HepG2 (cell line): Measurements from ENCODE around the gene OPRL1. TPM values are rescaled to one million over a fixed set of nuclear protein-coding genes. Genes with fewer than 3 reads are reported as not detected.

Source experiments
- AGO1 ChIP-seq: fragments of 200-400 bp; formaldehyde crosslinking; IDR thresholded peaks from 2 replicates; pipeline ENCODE4 v1.6.1; 2017; ENCODE audit warnings: mild to moderate bottlenecking, low read depth, low read length, moderate library complexity; ENCODE audit not compliant: poor library complexity, severe bottlenecking
- FOXC1 ChIP-seq: sonication (generic); formaldehyde crosslinking; IDR thresholded peaks from 2 replicates; pipeline ENCODE4 v1.8.0; 2022; ENCODE audit warnings: mild to moderate bottlenecking, missing genetic modification reagents, borderline replicate concordance
- FOXK1 ChIP-seq: sonication (generic); formaldehyde crosslinking; IDR thresholded peaks from 2 replicates; pipeline ENCODE4 v1.4.0; 2020; ENCODE audit warnings: low read depth, missing genetic modification reagents, borderline replicate concordance
- JUNB ChIP-seq: sonication (generic); formaldehyde crosslinking; IDR thresholded peaks from 2 replicates; pipeline ENCODE4 v1.8.0; 2022; ENCODE audit warnings: missing genetic modification reagents, mild to moderate bottlenecking, borderline replicate concordance
- KDM5B ChIP-seq: sonication (generic); formaldehyde crosslinking; IDR thresholded peaks from 2 replicates; pipeline ENCODE4 v1.4.0; 2020; ENCODE audit warnings: missing genetic modification reagents, mild to moderate bottlenecking, borderline replicate concordance
- NCOA2 ChIP-seq: sonication (generic); formaldehyde crosslinking; IDR thresholded peaks from 2 replicates; pipeline ENCODE4 v1.8.0; 2022; ENCODE audit warnings: inconsistent platforms
- NCOR1 ChIP-seq: fragments of 200-600 bp; sonication (generic); IDR thresholded peaks from 2 replicates; pipeline ENCODE4 v1.7.0; 2017; ENCODE audit warnings: antibody characterized with exemption, low read length, borderline replicate concordance
- NFIC ChIP-seq: IDR thresholded peaks from 2 replicates; pipeline ENCODE4 v1.6.1; 2012; ENCODE audit warnings: mild to moderate bottlenecking, low read length, inconsistent platforms
- SCMH1 ChIP-seq: sonication (generic); formaldehyde crosslinking; IDR thresholded peaks from 2 replicates; pipeline ENCODE4 v1.9.0; 2021; ENCODE audit warnings: missing genetic modification reagents, mild to moderate bottlenecking, borderline replicate concordance
- SIN3B ChIP-seq: fragments of 150-350 bp; IDR thresholded peaks from 2 replicates; pipeline ENCODE4 v1.6.1; 2014; ENCODE audit warnings: low read length
- SMARCC2 ChIP-seq: fragments of 450-650 bp; IDR thresholded peaks from 2 replicates; pipeline ENCODE4 v1.6.1; 2017; ENCODE audit warnings: antibody characterized with exemption, mild to moderate bottlenecking
- ZBTB7A ChIP-seq: sonication (generic); formaldehyde crosslinking; IDR thresholded peaks from 2 replicates; pipeline ENCODE4 v1.8.0; 2022; ENCODE audit warnings: mild to moderate bottlenecking, missing genetic modification reagents
- ZNF124 ChIP-seq: sonication (generic); formaldehyde crosslinking; IDR thresholded peaks from 2 replicates; pipeline ENCODE4 v1.4.0; 2020; ENCODE audit warnings: missing genetic modification reagents
- ZNF224 ChIP-seq: sonication (generic); formaldehyde crosslinking; IDR thresholded peaks from 2 replicates; pipeline ENCODE4 v1.5.0; 2020; ENCODE audit warnings: mild to moderate bottlenecking, missing genetic modification reagents
- ZNF563 ChIP-seq: sonication (generic); formaldehyde crosslinking; IDR thresholded peaks from 2 replicates; pipeline ENCODE4 v1.8.0; 2022; ENCODE audit warnings: mild to moderate bottlenecking, moderate library complexity, missing genetic modification reagents
- ZNF605 ChIP-seq: sonication (generic); formaldehyde crosslinking; IDR thresholded peaks from 2 replicates; pipeline ENCODE4 v1.8.0; 2022; ENCODE audit warnings: mild to moderate bottlenecking, missing genetic modification reagents
- ZNF660 ChIP-seq: sonication (generic); formaldehyde crosslinking; IDR thresholded peaks from 2 replicates; pipeline ENCODE4 v1.5.1; 2020; ENCODE audit warnings: mild to moderate bottlenecking, low read depth, missing genetic modification reagents, borderline replicate concordance
- ZZZ3 ChIP-seq: sonication (generic); formaldehyde crosslinking; IDR thresholded peaks from 2 replicates; pipeline ENCODE4 v1.4.0; 2020; ENCODE audit warnings: missing genetic modification reagents, mild to moderate bottlenecking, borderline replicate concordance
- polyA plus RNA-seq, 8 experiments: library from polyadenylated mRNA; depleted of rRNA in 3 of 8; stranded (reverse) in 7 of 8; unstranded in 1 of 8; fragments of >200 nt; fragmentation: Illumina TruSeq in 4 of 8; extraction: Trizol in 4 of 8; gene quantifications; 2 replicates each; pipeline versions ENCODE4 v1.2.1 to v1.2.3, GENCODE V29; 2011 to 2016; ENCODE audit warnings: low read depth in 4 of 8, missing spikeins in 1 of 8, mixed read lengths in 1 of 8; ENCODE audit not compliant: insufficient read depth in 1 of 8
- total RNA-seq, 5 experiments: library from RNA; depleted of rRNA; stranded (reverse); fragments of >200 nt; fragmentation: Illumina TruSeq; extraction: Trizol; gene quantifications; 2 replicates each; pipeline ENCODE4 v1.2.3, GENCODE V29; 2016; ENCODE audit warnings: low read depth in 1 of 5
- TF ChIP-seq, protein P1 (sequence below): sonication (generic); formaldehyde crosslinking; IDR thresholded peaks from 2 replicates; pipeline ENCODE4 v1.8.0; 2022; ENCODE audit warnings: mild to moderate bottlenecking, missing genetic modification reagents
- TF ChIP-seq, protein P2 (sequence below): sonication (generic); formaldehyde crosslinking; IDR thresholded peaks from one replicate; pipeline ENCODE4 v1.5.1; 2020; ENCODE audit warnings: mild to moderate bottlenecking, missing genetic modification reagents; ENCODE audit errors: not compliant biosample characterization

OPRL1 gene
- total and polyA plus RNA-seq, 2 of the 13 experiments (the other 11 are each of a cell fraction or from before 2014, with no cell fraction given), result 0.35 to 0.71 TPM

DNA sequence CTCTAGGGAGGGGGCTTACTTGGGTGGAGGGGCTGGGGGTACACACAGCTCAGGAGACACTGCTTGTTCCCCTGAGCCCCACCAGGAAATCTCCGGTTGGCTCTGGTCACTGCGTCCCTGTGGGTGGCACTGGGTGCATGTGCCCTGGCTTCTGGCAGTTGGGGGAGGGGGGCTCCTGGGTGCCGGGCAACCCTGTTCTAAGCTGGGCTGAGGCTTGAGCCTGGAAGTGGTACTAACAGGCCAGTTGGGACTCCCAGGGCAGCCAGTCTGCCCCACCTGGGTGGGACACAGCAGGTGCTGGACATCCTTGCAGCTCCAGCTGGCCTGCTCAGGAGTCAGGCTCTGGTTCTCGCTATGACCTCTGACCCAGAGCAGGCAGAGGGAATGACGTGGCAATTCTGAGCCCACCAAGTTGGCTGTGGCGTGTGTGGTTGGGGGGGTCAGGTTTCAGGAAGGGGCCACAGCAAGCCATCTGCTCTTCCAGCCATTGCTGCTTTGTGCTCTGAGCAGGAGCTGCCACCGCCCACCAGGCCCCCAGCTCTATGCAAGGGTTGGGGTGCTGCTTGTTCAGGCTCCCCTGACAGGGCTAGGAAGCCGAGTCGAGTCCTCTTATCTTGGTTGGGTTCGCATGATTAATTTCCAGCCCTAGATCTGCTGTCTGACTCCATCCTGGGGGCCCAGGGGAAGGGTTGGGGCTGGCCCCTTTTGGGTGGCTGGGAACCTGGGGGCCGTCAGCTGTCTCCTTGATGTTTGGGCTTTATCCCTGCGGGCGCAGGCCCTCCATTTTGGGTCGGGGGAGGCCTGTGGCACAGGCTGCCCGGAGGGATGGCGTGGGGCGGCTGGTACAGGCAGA lies 43.3 kb upstream of the OPRL1 start (continued):
- TF ChIP-seq, protein P1, sequence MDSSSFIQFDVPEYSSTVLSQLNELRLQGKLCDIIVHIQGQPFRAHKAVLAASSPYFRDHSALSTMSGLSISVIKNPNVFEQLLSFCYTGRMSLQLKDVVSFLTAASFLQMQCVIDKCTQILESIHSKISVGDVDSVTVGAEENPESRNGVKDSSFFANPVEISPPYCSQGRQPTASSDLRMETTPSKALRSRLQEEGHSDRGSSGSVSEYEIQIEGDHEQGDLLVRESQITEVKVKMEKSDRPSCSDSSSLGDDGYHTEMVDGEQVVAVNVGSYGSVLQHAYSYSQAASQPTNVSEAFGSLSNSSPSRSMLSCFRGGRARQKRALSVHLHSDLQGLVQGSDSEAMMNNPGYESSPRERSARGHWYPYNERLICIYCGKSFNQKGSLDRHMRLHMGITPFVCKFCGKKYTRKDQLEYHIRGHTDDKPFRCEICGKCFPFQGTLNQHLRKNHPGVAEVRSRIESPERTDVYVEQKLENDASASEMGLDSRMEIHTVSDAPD (CRISPR knock-in tag), result peak; percentile 37; the same call in 1 of the 2 replicates
- TF ChIP-seq SIN3B (no peak; the same call in 1 of the 2 replicates), ZNF605 (CRISPR knock-in tag) (peak; percentile 91), ZNF660 (CRISPR knock-in tag) (no peak), NCOA2 (CRISPR knock-in tag) (no peak; the same call in 1 of the 2 replicates), ZNF563 (CRISPR knock-in tag) (peak; percentile 94; the same call in 1 of the 2 replicates), AGO1 (peak; percentile 23), ZNF224 (CRISPR knock-in tag) (0 out of 2 replicates have a peak, but pooled peaks have one; percentile 36), NFIC (no peak; the same call in 1 of the 2 replicates), NCOR1 (no peak), JUNB (CRISPR knock-in tag) (no peak), KDM5B (CRISPR knock-in tag) (peak; percentile 92), SMARCC2 (no peak), SCMH1 (CRISPR knock-in tag) (no peak), ZBTB7A (CRISPR knock-in tag) (peak; percentile 94), ZNF124 (CRISPR knock-in tag) (no peak; the same call in 1 of the 2 replicates), FOXC1 (no peak; the same call in 1 of the 2 replicates), FOXK1 (CRISPR knock-in tag) (no peak), ZZZ3 (CRISPR knock-in tag) (no peak)
- TF ChIP-seq, protein P2, sequence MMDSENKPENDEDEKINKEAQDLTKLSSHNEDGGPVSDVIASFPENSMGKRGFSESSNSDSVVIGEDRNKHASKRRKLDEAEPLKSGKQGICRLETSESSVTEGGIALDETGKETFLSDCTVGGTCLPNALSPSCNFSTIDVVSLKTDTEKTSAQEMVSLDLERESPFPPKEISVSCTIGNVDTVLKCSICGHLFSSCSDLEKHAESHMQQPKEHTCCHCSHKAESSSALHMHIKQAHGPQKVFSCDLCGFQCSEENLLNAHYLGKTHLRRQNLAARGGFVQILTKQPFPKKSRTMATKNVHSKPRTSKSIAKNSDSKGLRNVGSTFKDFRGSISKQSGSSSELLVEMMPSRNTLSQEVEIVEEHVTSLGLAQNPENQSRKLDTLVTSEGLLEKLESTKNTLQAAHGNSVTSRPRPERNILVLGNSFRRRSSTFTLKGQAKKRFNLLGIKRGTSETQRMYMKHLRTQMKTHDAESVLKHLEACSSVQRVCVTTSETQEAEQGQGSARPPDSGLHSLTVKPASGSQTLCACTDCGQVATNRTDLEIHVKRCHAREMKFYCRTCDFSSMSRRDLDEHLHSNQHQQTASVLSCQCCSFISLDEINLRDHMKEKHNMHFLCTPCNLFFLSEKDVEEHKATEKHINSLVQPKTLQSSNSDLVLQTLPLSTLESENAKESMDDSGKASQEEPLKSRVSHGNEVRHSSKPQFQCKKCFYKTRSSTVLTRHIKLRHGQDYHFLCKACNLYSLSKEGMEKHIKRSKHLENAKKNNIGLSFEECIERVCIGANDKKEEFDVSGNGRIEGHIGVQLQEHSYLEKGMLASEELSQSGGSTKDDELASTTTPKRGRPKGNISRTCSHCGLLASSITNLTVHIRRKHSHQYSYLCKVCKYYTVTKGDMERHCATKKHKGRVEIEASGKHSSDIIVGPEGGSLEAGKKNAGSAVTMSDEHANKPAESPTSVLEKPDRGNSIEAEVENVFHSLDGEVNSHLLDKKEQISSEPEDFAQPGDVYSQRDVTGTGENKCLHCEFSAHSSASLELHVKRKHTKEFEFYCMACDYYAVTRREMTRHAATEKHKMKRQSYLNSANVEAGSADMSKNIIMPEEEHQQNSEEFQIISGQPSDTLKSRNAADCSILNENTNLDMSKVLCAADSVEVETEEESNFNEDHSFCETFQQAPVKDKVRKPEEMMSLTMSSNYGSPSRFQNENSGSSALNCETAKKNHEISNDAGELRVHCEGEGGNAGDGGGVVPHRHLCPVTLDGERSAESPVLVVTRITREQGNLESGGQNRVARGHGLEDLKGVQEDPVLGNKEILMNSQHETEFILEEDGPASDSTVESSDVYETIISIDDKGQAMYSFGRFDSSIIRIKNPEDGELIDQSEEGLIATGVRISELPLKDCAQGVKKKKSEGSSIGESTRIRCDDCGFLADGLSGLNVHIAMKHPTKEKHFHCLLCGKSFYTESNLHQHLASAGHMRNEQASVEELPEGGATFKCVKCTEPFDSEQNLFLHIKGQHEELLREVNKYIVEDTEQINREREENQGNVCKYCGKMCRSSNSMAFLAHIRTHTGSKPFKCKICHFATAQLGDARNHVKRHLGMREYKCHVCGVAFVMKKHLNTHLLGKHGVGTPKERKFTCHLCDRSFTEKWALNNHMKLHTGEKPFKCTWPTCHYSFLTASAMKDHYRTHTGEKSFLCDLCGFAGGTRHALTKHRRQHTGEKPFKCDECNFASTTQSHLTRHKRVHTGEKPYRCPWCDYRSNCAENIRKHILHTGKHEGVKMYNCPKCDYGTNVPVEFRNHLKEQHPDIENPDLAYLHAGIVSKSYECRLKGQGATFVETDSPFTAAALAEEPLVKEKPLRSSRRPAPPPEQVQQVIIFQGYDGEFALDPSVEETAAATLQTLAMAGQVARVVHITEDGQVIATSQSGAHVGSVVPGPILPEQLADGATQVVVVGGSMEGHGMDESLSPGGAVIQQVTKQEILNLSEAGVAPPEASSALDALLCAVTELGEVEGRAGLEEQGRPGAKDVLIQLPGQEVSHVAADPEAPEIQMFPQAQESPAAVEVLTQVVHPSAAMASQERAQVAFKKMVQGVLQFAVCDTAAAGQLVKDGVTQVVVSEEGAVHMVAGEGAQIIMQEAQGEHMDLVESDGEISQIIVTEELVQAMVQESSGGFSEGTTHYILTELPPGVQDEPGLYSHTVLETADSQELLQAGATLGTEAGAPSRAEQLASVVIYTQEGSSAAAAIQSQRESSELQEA, result peak; percentile 71
